NCI-H2081 (cell line): Measurements from ENCODE around the gene PRH2.

Experiments
- DNase-seq, 2 experiments: peaks; one replicate each; lab custom pipeline; 2025; lab: John Stamatoyannopoulos, UW

The PRH2 gene

DNA sequence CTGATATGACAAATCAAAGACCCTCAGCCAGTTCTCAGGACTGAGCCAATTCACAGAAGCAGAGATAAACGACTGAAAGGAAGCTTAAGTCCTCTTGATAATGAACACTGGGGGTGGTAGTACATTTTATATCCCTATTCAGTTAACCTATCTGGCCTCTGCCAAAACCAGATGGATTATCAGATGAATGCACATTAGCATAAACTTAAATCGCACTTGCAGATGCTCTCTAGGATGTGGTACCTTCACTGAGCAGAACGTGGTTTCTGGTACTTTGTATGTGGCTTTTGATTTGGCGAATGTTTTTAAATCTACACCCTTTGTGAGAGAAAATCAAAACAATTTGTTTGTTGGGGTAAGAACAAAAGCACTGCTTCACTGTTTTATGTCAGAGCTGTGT, 31.2 kb downstream of the PRH2 start:
- no peak for DNase-seq

DNA sequence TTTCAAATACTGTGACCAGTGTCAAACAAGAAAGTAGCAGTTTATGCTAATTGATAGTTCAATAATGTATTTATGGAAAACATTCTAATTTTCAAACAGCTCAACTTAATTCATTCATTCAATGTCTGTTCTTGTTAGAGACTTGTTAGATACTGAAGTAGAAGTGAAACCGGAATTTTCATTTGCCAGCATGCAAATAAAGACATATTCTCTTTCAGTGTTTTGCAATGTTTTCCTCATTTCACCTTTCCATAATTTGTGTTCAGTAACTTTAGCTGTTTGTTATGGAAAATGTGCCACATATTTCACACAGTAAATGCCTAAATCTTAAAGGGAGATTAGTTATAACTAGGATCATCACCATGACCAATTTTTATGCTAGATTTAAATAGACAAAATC, 36.4 kb downstream of the PRH2 start:
- no peak for DNase-seq

DNA sequence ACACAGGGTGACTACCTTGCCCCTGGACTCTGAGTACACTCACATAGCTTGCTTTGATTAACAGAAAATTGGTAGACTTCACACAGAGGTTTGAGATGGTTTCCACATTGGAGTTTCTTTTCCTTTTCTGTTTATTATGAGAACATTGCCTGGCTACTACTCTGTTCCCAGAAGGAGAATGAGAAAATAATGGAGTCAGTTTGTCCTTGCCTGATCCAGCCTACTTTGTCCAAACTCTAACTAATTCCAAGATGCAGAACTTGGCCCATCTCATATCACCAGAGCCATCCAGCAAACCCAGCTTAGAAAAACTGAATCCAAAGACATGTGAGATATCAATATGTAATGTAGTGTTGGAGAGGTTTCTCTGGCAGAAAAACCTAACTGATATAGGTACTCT, 37.3 kb downstream of the PRH2 start:
- no peak for DNase-seq

DNA sequence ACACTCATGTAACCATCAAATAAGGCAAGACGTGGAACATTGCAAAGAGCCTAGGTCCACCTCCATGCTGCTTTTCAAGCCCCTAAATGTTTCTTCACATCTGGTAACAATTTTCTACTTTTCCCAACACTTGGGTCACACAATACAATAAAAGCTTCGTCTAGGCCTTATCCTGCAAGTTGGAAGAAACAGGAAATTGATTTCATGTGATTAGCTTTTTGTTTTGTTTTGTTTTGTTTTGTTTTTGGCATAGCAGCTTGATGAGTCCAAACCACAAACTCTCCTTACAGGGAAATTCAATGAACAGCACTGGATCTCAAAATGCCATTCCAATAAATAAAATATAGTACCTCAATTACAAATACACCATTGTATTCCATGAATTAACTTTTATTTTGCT, 38.4 kb downstream of the PRH2 start:
- DNase-seq = no peak

DNA sequence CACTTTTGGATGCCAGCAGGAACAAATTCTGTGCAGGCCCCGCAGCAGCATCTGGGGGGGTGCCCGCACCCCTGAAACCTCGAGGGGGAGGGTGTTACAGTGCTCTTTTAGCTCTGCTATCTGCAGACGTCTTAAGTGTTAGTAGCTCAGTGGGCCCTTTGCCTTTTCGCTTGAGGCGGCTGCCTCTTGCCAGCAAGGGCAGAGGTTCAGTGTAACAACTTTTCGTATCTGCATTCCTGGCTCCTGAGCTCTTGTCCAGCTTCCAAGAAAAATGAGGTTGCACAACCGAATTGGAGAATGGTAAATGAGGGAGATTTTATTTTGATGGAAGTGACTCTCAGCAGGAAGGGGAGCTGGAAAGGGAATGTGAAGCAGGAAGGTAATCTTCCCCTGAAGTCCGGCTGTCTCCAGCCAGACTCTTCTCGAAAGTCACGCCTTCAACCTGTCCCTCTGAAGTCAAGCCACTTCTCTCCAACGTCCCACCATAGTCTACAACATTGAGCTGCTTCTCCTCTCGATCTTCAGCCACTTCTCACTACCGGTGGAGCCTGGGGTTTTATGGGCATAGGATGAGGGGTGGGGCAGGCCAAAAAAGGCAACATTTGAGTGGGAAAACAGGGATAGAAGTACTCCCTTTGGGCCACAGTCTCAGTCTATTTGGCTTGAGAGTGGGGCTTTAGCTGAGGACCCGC, 39.9 kb downstream of the PRH2 start:
- DNase-seq = no peak

DNA sequence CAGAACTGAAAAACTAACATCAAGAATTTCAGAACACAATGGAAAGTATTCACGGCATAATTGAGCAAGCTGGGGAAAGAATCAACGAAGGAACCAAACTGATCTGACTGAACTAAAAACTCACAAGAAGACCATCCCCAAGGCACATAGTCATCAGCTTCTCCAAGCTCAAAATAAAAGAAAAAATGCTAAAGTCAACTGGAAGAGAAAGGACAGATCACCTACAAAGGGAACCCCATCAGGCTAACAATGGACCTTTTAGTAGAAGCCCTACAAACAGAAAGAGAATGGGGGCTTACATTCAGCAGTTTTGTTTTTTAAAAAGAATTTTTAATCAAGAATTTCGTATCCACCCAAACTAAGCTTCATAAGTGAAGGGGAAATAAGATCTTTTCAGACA, 45.9 kb downstream of the PRH2 start:
- no peak for DNase-seq

DNA sequence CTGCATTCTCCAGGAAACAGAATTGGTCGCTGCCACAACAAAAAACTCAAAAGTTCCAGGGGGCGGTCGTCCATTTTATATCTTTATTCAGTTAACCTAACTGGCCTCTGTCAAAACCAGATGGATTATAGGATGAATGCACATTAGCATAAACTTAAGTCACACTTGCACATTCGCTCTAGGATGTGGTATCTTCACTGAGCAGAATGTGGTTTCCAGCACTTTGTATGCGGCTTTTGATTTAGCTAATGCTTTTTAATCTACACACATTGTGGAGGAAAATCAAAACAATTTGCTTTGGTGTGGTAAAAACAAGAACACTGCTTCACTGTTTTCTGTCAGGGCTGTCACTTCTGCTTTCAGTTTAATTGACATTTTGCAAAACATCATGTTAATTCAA, 53.2 kb downstream of the PRH2 start:
- no peak for DNase-seq
